GM21737 (cell line): Measurements from ENCODE around the gene SPG7.

Source experiments
- ATAC-seq: cut with Tn5 transposase; IDR thresholded peaks from one replicate; pipeline ENCODE4 v1.9.1; 2021; ENCODE audit warnings: mild to moderate bottlenecking, moderate library complexity; ENCODE audit not compliant: unreplicated experiment

SPG7 gene

DNA sequence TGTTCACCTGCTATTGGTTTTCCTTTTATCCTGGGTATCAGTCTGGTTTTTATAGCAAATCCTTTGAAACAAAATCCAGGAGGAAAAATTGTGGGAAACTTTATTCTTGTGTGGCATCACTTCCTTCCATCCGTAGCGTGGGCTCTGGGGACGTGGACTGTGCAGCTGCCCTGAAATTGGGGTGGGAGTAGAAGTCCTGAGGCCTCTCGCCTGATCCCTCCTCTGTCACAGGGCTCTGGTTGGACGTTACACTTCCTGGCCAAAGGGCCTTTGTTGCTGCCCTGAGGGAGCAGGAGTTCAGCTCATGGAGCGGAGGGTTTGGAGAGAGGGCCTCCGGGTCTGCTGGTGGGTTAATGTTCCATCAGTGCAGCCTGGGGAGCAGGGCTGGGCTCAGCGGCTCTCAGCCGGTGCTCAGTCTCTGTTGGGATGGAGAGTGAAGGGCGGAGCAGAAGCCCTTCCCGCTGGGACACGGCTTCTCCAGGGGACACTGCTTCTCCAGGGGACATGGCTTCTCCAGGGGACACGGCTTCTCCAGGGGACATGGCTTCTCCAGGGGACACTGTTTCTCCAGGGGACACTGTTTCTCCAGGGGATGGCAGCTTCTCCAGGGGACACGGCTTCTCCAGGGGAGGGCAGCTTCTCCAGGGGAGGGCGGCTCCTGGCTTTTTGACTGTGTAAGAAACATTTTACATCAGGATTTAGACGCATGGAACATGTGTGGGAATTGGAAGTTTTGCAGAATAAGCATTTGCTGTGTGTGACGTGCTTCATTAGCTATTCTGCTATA is 37.0 kb downstream of the SPG7 start:
- ATAC-seq: no peak

GRCh38 chr16:89545831-89546574 is 37.8 kb downstream of the SPG7 start:
- no peak for ATAC-seq

DNA sequence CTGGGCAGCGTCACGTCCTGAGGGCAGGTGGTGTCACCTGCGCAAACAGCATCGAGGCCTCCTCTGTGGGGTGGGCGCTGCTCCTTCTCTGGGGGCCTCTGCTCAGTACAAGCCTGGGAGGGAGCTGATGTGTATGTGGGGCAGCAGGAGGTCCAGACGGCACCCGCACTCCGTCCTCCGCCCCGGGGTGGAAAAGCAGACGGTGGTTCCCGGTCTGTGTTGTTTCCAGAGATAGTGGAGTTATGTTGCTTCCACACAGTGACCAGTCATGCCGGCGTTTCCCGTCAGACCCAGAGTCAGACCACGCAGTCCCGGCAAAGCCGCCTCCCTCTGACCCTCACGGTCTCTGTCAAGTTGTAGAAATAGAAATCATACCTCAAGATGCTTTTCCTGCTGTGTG is 38.6 kb downstream of the SPG7 start:
- no peak for ATAC-seq

GRCh38 chr16:89547291-89547690 is 39.1 kb downstream of the SPG7 start:
- ATAC-seq: no peak

- ATAC-seq: no peak
Observed at GRCh38 chr16:89547860-89548259, 39.7 kb downstream of the SPG7 start.

DNA sequence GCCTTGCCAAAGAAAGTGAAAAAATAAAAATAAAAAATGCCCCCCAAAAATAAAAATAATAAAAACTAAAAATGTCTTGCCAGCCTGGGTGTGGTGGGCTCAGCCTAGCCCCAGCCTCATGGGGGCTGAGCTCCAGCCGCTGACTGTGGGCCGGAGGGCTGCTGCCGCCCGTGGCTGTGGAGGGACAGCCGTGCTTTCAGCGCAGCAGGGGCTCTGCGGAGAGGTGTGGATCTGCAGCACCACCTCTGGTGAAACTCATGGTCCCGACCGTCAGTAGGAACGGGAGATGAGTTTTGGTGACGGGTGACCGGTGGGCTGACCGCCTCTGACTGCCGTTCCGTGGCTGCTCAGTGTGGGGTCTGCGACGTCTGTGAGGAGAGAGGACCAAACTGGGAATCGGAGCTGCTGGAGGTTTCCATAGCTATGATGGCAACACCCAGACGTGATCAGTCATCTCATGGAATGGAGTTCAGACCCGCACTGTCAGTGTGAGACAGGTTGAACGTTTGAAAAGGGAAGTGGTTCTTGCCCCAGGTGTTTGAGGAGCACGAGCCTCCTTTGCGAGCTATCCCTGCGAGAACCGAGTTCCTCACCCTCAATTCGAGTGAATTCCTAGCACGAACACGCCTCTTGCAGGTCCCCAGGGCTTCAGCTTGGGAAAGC is 40.3 kb downstream of the SPG7 start:
- no peak for ATAC-seq

GRCh38 chr16:89549007-89549700 is 41.0 kb downstream of the SPG7 start:
- ATAC-seq: no peak

- ATAC-seq: no peak
Observed at GRCh38 chr16:89550421-89551007, 42.3 kb downstream of the SPG7 start.

GRCh38 chr16:89552329-89552728 is 44.1 kb downstream of the SPG7 start:
- ATAC-seq: no peak

DNA sequence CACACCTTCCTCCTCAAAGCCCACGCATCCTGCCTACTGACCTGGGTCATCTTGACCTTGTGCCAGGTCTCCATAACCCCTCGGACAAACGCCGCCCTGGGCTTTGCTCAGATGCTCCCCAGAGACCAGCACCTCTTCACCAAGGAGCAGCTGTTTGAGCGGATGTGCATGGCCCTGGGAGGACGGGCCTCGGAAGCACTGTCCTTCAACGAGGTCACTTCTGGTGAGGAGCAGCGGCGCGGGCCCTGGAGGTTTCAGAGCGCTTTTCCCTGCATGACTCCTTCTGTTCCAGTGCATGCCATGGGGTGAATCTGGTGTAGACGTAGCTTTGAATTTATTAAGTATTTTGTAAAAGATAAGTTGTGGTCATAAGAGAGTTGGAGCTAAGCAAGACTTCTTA is 44.7 kb downstream of the SPG7 start:
- no peak for ATAC-seq

DNA sequence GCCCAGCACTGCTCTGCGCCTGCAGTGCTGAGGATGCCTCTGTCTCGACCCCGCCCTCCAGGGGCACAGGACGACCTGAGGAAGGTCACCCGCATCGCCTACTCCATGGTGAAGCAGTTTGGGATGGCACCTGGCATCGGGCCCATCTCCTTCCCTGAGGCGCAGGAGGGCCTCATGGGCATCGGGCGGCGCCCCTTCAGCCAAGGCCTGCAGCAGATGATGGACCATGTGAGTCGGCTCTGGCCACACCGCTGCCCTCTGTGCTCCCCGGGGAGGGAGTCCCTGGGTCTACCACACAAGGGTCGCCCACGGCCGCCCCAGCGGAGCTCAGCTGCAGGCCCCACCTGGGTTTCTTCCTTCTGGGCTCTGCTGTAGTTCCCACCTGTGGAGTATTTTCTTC is 45.5 kb downstream of the SPG7 start:
- no peak for ATAC-seq

DNA sequence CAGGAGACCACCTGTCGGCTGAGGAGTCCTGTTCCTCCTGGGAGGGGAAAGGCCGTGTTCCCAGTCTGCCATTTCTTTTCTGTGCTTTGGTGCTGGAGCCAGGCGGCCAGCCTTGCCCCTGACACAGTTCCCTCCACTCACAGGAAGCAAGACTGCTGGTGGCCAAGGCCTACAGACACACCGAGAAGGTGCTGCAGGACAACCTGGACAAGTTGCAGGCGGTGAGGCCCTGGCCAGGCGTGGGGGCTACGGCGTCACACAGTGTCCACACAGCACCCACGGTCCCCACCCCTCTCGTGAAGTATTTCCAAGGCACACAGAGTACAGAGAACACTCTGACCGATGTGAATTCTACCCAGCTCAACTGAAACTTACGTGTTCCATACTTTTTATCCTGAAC is 46.1 kb downstream of the SPG7 start:
- no peak for ATAC-seq

DNA sequence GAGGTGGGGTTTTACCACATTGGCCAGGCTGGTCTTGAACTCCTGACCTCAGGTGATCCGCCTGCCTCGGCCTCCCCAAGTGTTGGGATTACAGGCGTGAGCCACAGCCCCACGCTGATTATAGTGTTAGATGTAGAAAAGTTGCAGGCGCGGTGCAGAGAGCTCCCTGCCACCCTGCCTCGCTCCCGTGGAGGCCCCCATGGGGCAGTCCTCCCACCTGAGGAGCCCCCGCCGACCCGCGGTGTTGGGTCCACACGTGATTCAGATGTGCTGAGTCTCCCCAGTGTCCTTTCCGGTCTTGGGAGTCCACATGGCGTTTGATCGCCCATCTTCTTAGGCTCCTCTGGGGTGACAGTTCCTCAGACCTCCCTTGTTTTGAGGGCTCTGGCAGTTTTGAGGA is 47.1 kb downstream of the SPG7 start:
- ATAC-seq: no peak

GRCh38 chr16:89555780-89556179 is 47.6 kb downstream of the SPG7 start:
- ATAC-seq: no peak

GRCh38 chr16:89556750-89557689 is 48.8 kb downstream of the SPG7 start:
- ATAC-seq: no peak

DNA sequence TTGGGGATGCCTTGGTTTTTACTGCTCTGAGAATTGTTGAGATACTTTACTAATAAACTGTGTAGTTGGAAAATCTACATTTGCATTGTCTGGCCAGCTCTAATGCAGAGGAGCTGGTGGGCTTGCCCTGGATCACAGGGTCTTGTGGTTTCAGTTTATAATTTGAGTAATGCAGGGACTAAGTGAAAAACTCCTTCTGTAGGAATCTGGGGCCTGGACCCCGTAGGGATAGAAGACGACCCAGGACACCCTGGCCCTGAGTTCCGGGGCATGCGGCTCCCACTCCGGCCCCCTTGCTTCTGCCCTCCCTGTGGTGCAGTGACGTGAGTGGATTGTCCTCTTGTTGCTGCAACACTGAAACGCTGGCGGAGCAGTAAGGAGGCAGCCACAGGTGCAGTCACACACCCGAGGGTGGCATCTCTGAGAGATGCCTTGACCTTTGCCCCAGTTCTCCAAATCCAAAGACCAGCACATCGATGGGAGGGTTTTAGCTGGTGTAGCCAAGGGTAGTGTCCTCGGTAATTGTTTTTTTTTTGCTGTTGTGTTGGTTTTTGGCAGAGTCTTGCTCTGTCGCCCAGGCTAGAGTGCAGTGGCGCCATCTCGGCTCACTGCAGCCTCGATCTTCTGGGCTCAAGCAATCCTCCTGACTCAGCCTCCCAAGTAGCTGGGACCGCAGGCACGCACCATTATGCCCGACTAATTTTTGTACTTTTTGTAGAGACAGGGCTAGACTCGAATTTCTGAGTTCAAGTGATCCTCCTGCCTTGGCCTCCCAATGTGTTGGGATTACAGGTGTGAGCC is 49.7 kb downstream of the SPG7 start:
- no peak for ATAC-seq

DNA sequence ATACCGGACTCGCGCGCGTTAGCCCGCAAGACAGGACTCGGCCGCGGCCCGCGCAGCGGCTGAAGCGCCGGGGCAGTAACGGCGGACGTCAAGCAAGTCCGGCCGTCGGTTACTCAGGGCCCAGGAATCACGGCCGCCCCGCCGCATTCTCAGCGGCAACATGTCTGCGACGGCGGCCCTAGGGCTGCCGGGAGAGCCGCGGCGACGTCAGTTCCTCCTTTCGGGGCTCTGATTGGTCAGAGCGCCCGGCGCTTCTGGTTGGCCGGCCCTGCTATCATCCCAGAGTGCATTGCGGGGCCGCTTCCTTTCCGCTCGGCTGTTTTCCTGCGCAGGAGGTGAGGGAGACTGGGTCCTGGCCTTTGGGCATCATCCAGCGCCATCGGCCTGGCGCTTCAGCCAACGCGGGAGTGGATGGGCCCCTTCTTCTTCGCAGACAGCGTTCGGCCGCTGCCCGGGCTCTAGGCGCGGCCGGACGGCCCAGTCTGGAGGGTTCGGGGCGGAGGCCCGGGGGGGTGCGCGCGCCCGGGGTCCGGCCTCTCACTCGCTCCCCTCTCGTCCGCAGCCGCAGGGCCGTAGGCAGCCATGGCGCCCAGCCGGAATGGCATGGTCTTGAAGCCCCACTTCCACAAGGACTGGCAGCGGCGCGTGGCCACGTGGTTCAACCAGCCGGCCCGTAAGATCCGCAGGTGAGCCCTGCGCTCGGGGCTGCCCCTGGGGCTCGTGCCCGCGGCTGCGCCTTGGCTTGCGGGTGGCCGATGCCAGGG is 52.4 kb downstream of the SPG7 start, which contains the start of gene RPL13:
Gene RPL13 (plus strand): TSS at position 305 of the 764 bp plus-strand sequence. CDS start 278 bp downstream, at position 583.
- ATAC-seq: peak; percentile 83
